Upper lobe of left lung (tissue), 6 donors: ENCODE data around the gene MAGOH. TPM values are rescaled to one million over a fixed set of nuclear protein-coding genes. Genes with fewer than 3 reads are reported as not detected.

Source experiments
- ATAC-seq, 2 donors: fragments of 200-7000 bp; cut with Tn5 transposase; one replicate each; pipeline ENCODE4 v1.9.1; 2022; ENCODE audit warnings: mild to moderate bottlenecking in 2 of 2, moderate library complexity in 2 of 2; ENCODE audit not compliant: low FRiP score in 2 of 2
- DNase-seq, 2 donors: peaks; one replicate each; pipeline ENCODE4 v3.0.0-alpha.2; 2019 to 2020
- H3K27ac ChIP-seq, 4 donors: fragments of 200-600 bp; sonication (generic); one replicate each; pipeline ENCODE4 v1.5.1; 2016 to 2019
- H3K27me3 ChIP-seq, 4 donors: fragments of 200-600 bp; sonication (generic); one replicate each; pipeline ENCODE4 v1.5.1; 2017 to 2019
- H3K36me3 ChIP-seq, 4 donors: fragments of 200-600 bp; sonication (generic); one replicate each; pipeline ENCODE4 v1.5.1; 2016 to 2019
- H3K4me1 ChIP-seq, 4 donors: fragments of 200-600 bp; sonication (generic); one replicate each; pipeline ENCODE4 v1.5.1; 2018 to 2019
- H3K4me3 ChIP-seq, 4 donors: fragments of 200-600 bp; sonication (generic); one replicate each; pipeline ENCODE4 v1.5.1; 2017 to 2019; ENCODE audit warnings: mild to moderate bottlenecking in 2 of 4, moderate library complexity in 1 of 4
- H3K9me3 ChIP-seq, 4 donors: fragments of 200-600 bp; sonication (generic); one replicate each; pipeline ENCODE4 v1.5.1; 2018 to 2019
- CTCF ChIP-seq, 6 experiments: fragments of 450-650 bp in 4 of 6; fragments of 200-600 bp in 2 of 6; sonication (generic) in 2 of 6; IDR thresholded peaks; one replicate each; pipeline ENCODE4 v1.5.1; 2016 to 2019; ENCODE audit warnings: antibody characterized with exemption in 6 of 6
- EP300 ChIP-seq, 4 donors: sonication (generic); formaldehyde crosslinking; IDR thresholded peaks; one replicate each; pipeline ENCODE4 v1.5.1; 2017; ENCODE audit warnings: antibody characterized with exemption in 4 of 4, control low read depth in 2 of 4
- POLR2A ChIP-seq, 4 donors: fragments of 450-650 bp; IDR thresholded peaks; one replicate each; pipeline ENCODE4 v1.5.1; 2016 to 2017; ENCODE audit warnings: antibody characterized with exemption in 4 of 4, mild to moderate bottlenecking in 2 of 4
- POLR2AphosphoS5 ChIP-seq, 2 donors: sonication (generic); formaldehyde crosslinking; IDR thresholded peaks; one replicate each; pipeline ENCODE4 v1.5.1; 2017; ENCODE audit warnings: antibody characterized with exemption in 2 of 2
- WGBS, 2 donors: methylation state at CpG; one replicate each; pipeline ENCODE4 v1.1.5; 2017 to 2018; 5-methylcytosine and 5-hydroxymethylcytosine counted together
- total RNA-seq, 6 donors: library from RNA; depleted of rRNA in 4 of 6; stranded (reverse); fragments of >200 nt in 4 of 6; gene quantifications; one replicate each; pipeline versions ENCODE4 v1.1.0 to v1.2.1, GENCODE V29; 2016 to 2021
- donor health status: DM: no; HTN: no; CAD: no; lungs with moderate emphysema.
- donor health status: DM: no; HTN: yes; CAD: no; lungs with severe emphysema.

MAGOH gene
- total RNA-seq, 6 donors from 2014 or later = 18.6 to 49.8 (median 33.8) TPM

- no peak for TF ChIP-seq POLR2AphosphoS5 (IDR thresholded peaks at IDR 0.05)
Measured at GRCh38 chr1:53254011-53254640, 15.8 kb upstream of the MAGOH start.

GRCh38 chr1:53250325-53250724 lies 12.0 kb upstream of the MAGOH start:
- Histone ChIP-seq H3K27me3 (no peaks in the 10 kb centered on the region), H3K9me3 (no peaks in the 10 kb centered on the region), H3K4me3 (no peak overlapping the region), H3K4me1 (no peaks in the 10 kb centered on the region), H3K36me3 (peaks cover 0 to 4% (median 0%) of the 10 kb centered on the region in 4 donors), H3K27ac (no peak overlapping the region)
- ATAC-seq = no peak
- whole genome bisulfite sequencing, 2 donors = 79 to 87% methylated on average over 4 of the region's 4 CpGs
- no peak for TF ChIP-seq EP300 (IDR thresholded peaks at IDR 0.05)
- TF ChIP-seq POLR2AphosphoS5 (IDR thresholded peaks at IDR 0.05) = no peak
- no peak for TF ChIP-seq POLR2A (IDR thresholded peaks at IDR 0.05)
- no peak for TF ChIP-seq CTCF (IDR thresholded peaks at IDR 0.05)
- no peak for DNase-seq

More at GRCh38 chr1:53254011-53254640, 15.8 kb upstream of the MAGOH start:
- WGBS, 2 donors = 86 to 89% methylated on average over 4 of the region's 4 CpGs
- Histone ChIP-seq H3K4me1 (no peaks in the 10 kb centered on the region), H3K9me3 (no peaks in the 10 kb centered on the region), H3K36me3 (peaks cover 0 to 4% (median 0%) of the 10 kb centered on the region in 4 donors), H3K27ac (no peak overlapping the region), H3K4me3 (no peak overlapping the region), H3K27me3 (no peaks in the 10 kb centered on the region)
- ATAC-seq (no peak), DNase-seq (no peak)

GRCh38 chr1:53249706-53250105 lies 11.4 kb upstream of the MAGOH start:
- Histone ChIP-seq H3K36me3 (peaks cover 0 to 4% (median 0%) of the 10 kb centered on the region in 4 donors), H3K27me3 (no peaks in the 10 kb centered on the region), H3K9me3 (no peaks in the 10 kb centered on the region), H3K27ac (no peak overlapping the region), H3K4me3 (no peak overlapping the region), H3K4me1 (no peaks in the 10 kb centered on the region)
- DNase-seq (no peak), ATAC-seq (no peak)
- TF ChIP-seq POLR2A (IDR thresholded peaks at IDR 0.05) = no peak
- no peak for TF ChIP-seq CTCF (IDR thresholded peaks at IDR 0.05)
- TF ChIP-seq POLR2AphosphoS5 (IDR thresholded peaks at IDR 0.05) = no peak
- no peak for TF ChIP-seq EP300 (IDR thresholded peaks at IDR 0.05)
- 69 to 72% methylated on average over 3 of the region's 3 CpGs for WGBS, 2 donors

GRCh38 chr1:53246261-53247134 lies 8.2 kb upstream of the MAGOH start:
- Histone ChIP-seq H3K4me3 (no peak overlapping the region), H3K27me3 (no peaks in the 10 kb centered on the region), H3K4me1 (no peaks in the 10 kb centered on the region), H3K9me3 (no peaks in the 10 kb centered on the region), H3K36me3 (no peaks in the 10 kb centered on the region), H3K27ac (no peak overlapping the region)
- TF ChIP-seq CTCF (IDR thresholded peaks at IDR 0.05) (no peak), POLR2A (IDR thresholded peaks at IDR 0.05) (no peak), POLR2AphosphoS5 (IDR thresholded peaks at IDR 0.05) (no peak), EP300 (IDR thresholded peaks at IDR 0.05) (no peak)
- ATAC-seq (no peak), DNase-seq (no peak)
- WGBS, 2 donors = 82 to 93% methylated on average over 4 of the region's 4 CpGs

- H3K9me3 ChIP-seq = no peaks in the 10 kb centered on the region
- no peak overlapping the region for H3K27ac ChIP-seq
- no peak for DNase-seq
- H3K36me3 ChIP-seq = no peaks in the 10 kb centered on the region
- no peak overlapping the region for H3K4me3 ChIP-seq
- peaks cover 0 to 2% (median 1%) of the 10 kb centered on the region in 4 donors for H3K4me1 ChIP-seq
- no peaks in the 10 kb centered on the region for H3K27me3 ChIP-seq
- no peak for ATAC-seq
- WGBS, 2 donors = 44 to 47% methylated on average over 4 of the region's 4 CpGs
- no peak for TF ChIP-seq POLR2AphosphoS5 (IDR thresholded peaks at IDR 0.05)
- TF ChIP-seq POLR2A (IDR thresholded peaks at IDR 0.05) = no peak
- TF ChIP-seq CTCF (IDR thresholded peaks at IDR 0.05) = no peak
- no peak for TF ChIP-seq EP300 (IDR thresholded peaks at IDR 0.05)
Measured at GRCh38 chr1:53244141-53244540, 5.8 kb upstream of the MAGOH start.
